HepG2 (cell line): ENCODE measurements around the gene POU2AF3. TPM values are rescaled to one million over a fixed set of nuclear protein-coding genes. Genes with fewer than 3 reads are reported as not detected.

Experiments
- ATAC-seq: fragments of 200-7000 bp; cut with Tn5 transposase; 3 replicates; pipeline ENCODE4 v1.9.1; 2020; ENCODE audit warnings: mild to moderate bottlenecking, moderate library complexity
- BruUV-seq: library from RNA; stranded (reverse); fragments of 400-500 nt; replicated peaks from 2 replicates; lab custom pipeline; 2021; lab: Mats Ljungman, UMichigan
- CTCF ChIA-PET: fragments of 300-600 bp; formaldehyde crosslinking; extraction: SDS; loops from one replicate; lab custom pipeline; 2021; ENCODE audit warnings: low total read pairs, inconsistent platforms, low intra/inter-chr PET ratio; lab: Yijun Ruan, JAX
- POLR2A ChIA-PET: fragments of 350-600 bp; sonication (Branson Sonifier 250); formaldehyde crosslinking; loops from one replicate; lab custom pipeline; 2020; ENCODE audit warnings: antibody characterized with exemption, inconsistent platforms; lab: Yijun Ruan, JAX
- DNase-seq: peaks from one replicate; pipeline ENCODE4 v3.0.0-alpha.2; 2015; ENCODE audit warnings: low spot score
- FAIRE-seq: peaks from 3 replicates; lab custom pipeline; 2011; peaks lifted over from hg19 to GRCh38; lab: Jason Lieb, UNC
- H2AFZ ChIP-seq: one replicate; pipeline ENCODE4 v1.6.1; 2011; ENCODE audit warnings: low read length, inconsistent platforms
- H3K27ac ChIP-seq: fragments of 300-600 bp; 3 replicates; pipeline ENCODE4 v1.8.0; 2011; ENCODE audit warnings: mixed run types, mild to moderate bottlenecking, mixed read lengths, low read length, inconsistent platforms; ENCODE audit not compliant: insufficient read depth; ENCODE audit errors: extremely low read length
- H3K27me3 ChIP-seq, 2 experiments: fragments of 200-600 bp in 1 of 2; 2 replicates in 1 of 2; 3 replicates in 1 of 2; pipeline versions ENCODE4 v1.6.0 to v1.8.0; 2011; ENCODE audit warnings: low read length in 2 of 2, mild to moderate bottlenecking in 2 of 2, moderate library complexity in 2 of 2, inconsistent platforms in 1 of 2; ENCODE audit not compliant: insufficient read depth in 2 of 2, control insufficient read depth in 1 of 2
- H3K36me3 ChIP-seq, 2 experiments: fragments of 200-600 bp in 1 of 2; replicated peaks in 1 of 2; 2 replicates in 1 of 2; 3 replicates in 1 of 2; pipeline versions ENCODE4 v1.5.1 to v1.8.0; 2011; ENCODE audit warnings: low read length in 2 of 2, inconsistent platforms in 1 of 2; ENCODE audit not compliant: insufficient read depth in 2 of 2, control insufficient read depth in 1 of 2
- H3K4me1 ChIP-seq: 2 replicates; pipeline ENCODE4 v1.5.1; 2012; ENCODE audit warnings: low read length, inconsistent platforms; ENCODE audit not compliant: insufficient read depth
- H3K4me2 ChIP-seq: 2 replicates; pipeline ENCODE4 v1.6.0; 2011; ENCODE audit warnings: low read depth, low read length, inconsistent platforms
- H3K4me3 ChIP-seq, 3 experiments: fragments of 200-600 bp in 1 of 3; sonication (generic), shearing (Covaris generic) in 1 of 3; replicated peaks in 1 of 3; 2 replicates each; pipeline ENCODE4 v1.5.1; 2011 to 2016; ENCODE audit warnings: low read length in 3 of 3, inconsistent platforms in 2 of 3, low read depth in 2 of 3, mild to moderate bottlenecking in 2 of 3, control low read depth in 1 of 3, mixed read lengths in 1 of 3; ENCODE audit not compliant: insufficient read depth in 1 of 3
- H3K79me2 ChIP-seq: one replicate; pipeline ENCODE4 v1.6.1; 2011; ENCODE audit warnings: low read length, inconsistent platforms; ENCODE audit not compliant: insufficient read depth
- H3K9ac ChIP-seq: 2 replicates; pipeline ENCODE4 v1.6.0; 2011; ENCODE audit warnings: mild to moderate bottlenecking, low read depth, low read length, inconsistent platforms; ENCODE audit not compliant: insufficient read depth
- H3K9me3 ChIP-seq: 2 replicates; pipeline ENCODE4 v1.5.1; 2012; ENCODE audit warnings: mild to moderate bottlenecking, low read length
- H4K20me1 ChIP-seq: 2 replicates; pipeline ENCODE4 v1.6.0; 2011; ENCODE audit warnings: inconsistent platforms, mild to moderate bottlenecking, low read length, moderate library complexity; ENCODE audit not compliant: insufficient read depth
- ATF6 ChIP-seq: sonication (generic); formaldehyde crosslinking; conservative IDR thresholded peaks from 2 replicates; pipeline ENCODE4 v1.4.0; 2020; ENCODE audit warnings: missing genetic modification reagents
- IKZF1 ChIP-seq: fragments of 450-650 bp; IDR thresholded peaks from 2 replicates; pipeline ENCODE4 v1.7.1; 2016
- LCORL ChIP-seq, 2 experiments: fragments of 450-650 bp in 1 of 2; sonication (generic) in 1 of 2; formaldehyde crosslinking in 1 of 2; IDR thresholded peaks; 2 replicates each; pipeline versions ENCODE4 v1.5.0 to v1.6.1; 2017 to 2020; ENCODE audit warnings: antibody characterized with exemption in 1 of 2, missing genetic modification reagents in 1 of 2
- NFKBIZ ChIP-seq: IDR thresholded peaks from 2 replicates; pipeline ENCODE4 v1.6.1; 2018; ENCODE audit warnings: missing genetic modification reagents, missing compliant biosample characterization
- RBAK ChIP-seq: sonication (generic); formaldehyde crosslinking; IDR thresholded peaks from 2 replicates; pipeline ENCODE4 v1.5.1; 2020; ENCODE audit warnings: mild to moderate bottlenecking, missing genetic modification reagents
- SIX1 ChIP-seq: sonication (generic); formaldehyde crosslinking; IDR thresholded peaks from 2 replicates; pipeline ENCODE4 v1.4.0; 2020; ENCODE audit warnings: missing genetic modification reagents, borderline replicate concordance
- ZFYVE20 ChIP-seq: sonication (generic); formaldehyde crosslinking; IDR thresholded peaks from 2 replicates; pipeline ENCODE4 v1.8.0; 2023; ENCODE audit warnings: low read depth, mild to moderate bottlenecking, moderate library complexity, missing genetic modification reagents, borderline replicate concordance
- ZNF224 ChIP-seq: sonication (generic); formaldehyde crosslinking; IDR thresholded peaks from 2 replicates; pipeline ENCODE4 v1.5.0; 2020; ENCODE audit warnings: mild to moderate bottlenecking, missing genetic modification reagents
- ZNF564 ChIP-seq: sonication (generic); formaldehyde crosslinking; IDR thresholded peaks from 2 replicates; pipeline ENCODE4 v1.8.1; 2023; ENCODE audit warnings: mild to moderate bottlenecking, missing genetic modification reagents
- WGBS: methylation state at CpG from one replicate; pipeline ENCODE4 v1.1.6; 2017; ENCODE audit warnings: low lambda C conversion rate; 5-methylcytosine and 5-hydroxymethylcytosine counted together
- in situ Hi-C: cut with HindIII; loops from 2 replicates; pipeline ENCODE4 v1.10.0; 2017; ENCODE audit warnings: low pct_unique_long_range_greater_than_20kb; ENCODE audit not compliant: extremely low pct_ligation_motif_present
- intact Hi-C: fragments of 100-400 bp; cut with micrococcal nuclease; formaldehyde crosslinking; loops from one replicate; pipeline ENCODE4 v1.10.0; 2022; ENCODE audit not compliant: unreplicated experiment
- polyA plus RNA-seq, 8 experiments: library from polyadenylated mRNA; depleted of rRNA in 3 of 8; stranded (reverse) in 7 of 8; unstranded in 1 of 8; fragments of >200 nt; fragmentation: Illumina TruSeq in 4 of 8; extraction: Trizol in 4 of 8; gene quantifications; 2 replicates each; pipeline versions ENCODE4 v1.2.1 to v1.2.3, GENCODE V29; 2011 to 2016; ENCODE audit warnings: low read depth in 4 of 8, missing spikeins in 1 of 8, mixed read lengths in 1 of 8; ENCODE audit not compliant: insufficient read depth in 1 of 8
- total RNA-seq, 5 experiments: library from RNA; depleted of rRNA; stranded (reverse); fragments of >200 nt; fragmentation: Illumina TruSeq; extraction: Trizol; gene quantifications; 2 replicates each; pipeline ENCODE4 v1.2.3, GENCODE V29; 2016; ENCODE audit warnings: low read depth in 1 of 5
- TF ChIP-seq, protein P1 (sequence below): IDR thresholded peaks from 2 replicates; pipeline ENCODE4 v1.6.1; 2018; ENCODE audit warnings: missing genetic modification reagents, mild to moderate bottlenecking, missing compliant biosample characterization

The POU2AF3 gene
- total and polyA plus RNA-seq, 2 of the 13 experiments (the other 11 are each of a cell fraction or from before 2014, with no cell fraction given) = 7.8 to 71.2 TPM

GRCh38 chr11:111259896-111260295, 38.5 kb upstream of the POU2AF3 start (continued):
- TF ChIP-seq ATF6 (CRISPR knock-in tag) (no peak), ZNF224 (no peak), SIX1 (CRISPR knock-in tag) (no peak)

DNA sequence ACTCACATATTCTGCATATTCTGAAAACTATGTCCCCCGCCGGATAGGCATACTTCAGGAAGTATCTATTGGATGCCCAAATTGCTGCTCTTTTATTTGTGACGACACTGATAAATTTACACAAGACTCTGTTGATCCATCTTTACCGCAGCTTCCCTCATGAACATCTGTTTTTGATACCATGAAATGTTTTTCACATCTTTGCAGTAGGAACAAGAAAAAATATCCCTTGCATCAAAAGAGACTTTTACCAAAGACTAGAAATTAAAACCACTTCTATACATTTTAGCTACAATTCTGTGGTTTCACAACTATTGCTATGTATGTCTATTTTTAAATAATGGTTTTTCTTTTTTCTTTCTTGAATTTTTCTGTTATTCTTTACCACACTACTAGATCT, 37.5 kb upstream of the POU2AF3 start:
- Histone ChIP-seq H3K36me3 (no peaks in the 10 kb centered on the region), H2AFZ (no peak overlapping the region)
- no peak for TF ChIP-seq IKZF1
- TF ChIP-seq, protein P1, sequence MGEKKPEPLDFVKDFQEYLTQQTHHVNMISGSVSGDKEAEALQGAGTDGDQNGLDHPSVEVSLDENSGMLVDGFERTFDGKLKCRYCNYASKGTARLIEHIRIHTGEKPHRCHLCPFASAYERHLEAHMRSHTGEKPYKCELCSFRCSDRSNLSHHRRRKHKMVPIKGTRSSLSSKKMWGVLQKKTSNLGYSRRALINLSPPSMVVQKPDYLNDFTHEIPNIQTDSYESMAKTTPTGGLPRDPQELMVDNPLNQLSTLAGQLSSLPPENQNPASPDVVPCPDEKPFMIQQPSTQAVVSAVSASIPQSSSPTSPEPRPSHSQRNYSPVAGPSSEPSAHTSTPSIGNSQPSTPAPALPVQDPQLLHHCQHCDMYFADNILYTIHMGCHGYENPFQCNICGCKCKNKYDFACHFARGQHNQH (CRISPR knock-in tag) = no peak
- TF ChIP-seq ZFYVE20 (CRISPR knock-in tag) = no peak
- TF ChIP-seq LCORL (IDR thresholded peaks at IDR 0.05) = no peak
- no peak for TF ChIP-seq LCORL (CRISPR knock-in tag; IDR thresholded peaks at IDR 0.05)
- TF ChIP-seq NFKBIZ (CRISPR knock-in tag) = no peak
- no peak for TF ChIP-seq ZNF564
- no peak for TF ChIP-seq RBAK (CRISPR knock-in tag)
- TF ChIP-seq, all 625 proteins: peak for 0
- POLR2A ChIA-PET = no interaction called here
- H3K4me2 ChIP-seq = no peak overlapping the region
- DNase-seq (no peak), ATAC-seq (no peak), FAIRE-seq (no peak)
- no peaks in the 10 kb centered on the region for H4K20me1 ChIP-seq
- in situ Hi-C loops (no loop called here), intact Hi-C loops (no loop called here)
- no TSS peak for BruUV-seq
- no peaks in the 10 kb centered on the region for H3K79me2 ChIP-seq
- H3K27ac ChIP-seq = no peak overlapping the region
- H3K9ac ChIP-seq = no peak overlapping the region
- WGBS = 72% methylated on average over 4 of the region's 4 CpGs
- H3K4me1 ChIP-seq = no peaks in the 10 kb centered on the region
- CTCF ChIA-PET = no interaction called here
- H3K9me3 ChIP-seq = no peaks in the 10 kb centered on the region
- H3K4me3 ChIP-seq = no peak overlapping the region
- H3K27me3 ChIP-seq = peaks cover 0 to under 1% of the 10 kb centered on the region in 2 experiments; a peak in 2 of 5 replicates
